Putamen (tissue), 1 donor: ENCODE results near the gene CTBP2.

ENCODE experiments used
- DNase-seq: peaks from one replicate; pipeline ENCODE4 v3.0.0-alpha.2; 2016; ENCODE audit warnings: low spot score

Gene CTBP2

DNA sequence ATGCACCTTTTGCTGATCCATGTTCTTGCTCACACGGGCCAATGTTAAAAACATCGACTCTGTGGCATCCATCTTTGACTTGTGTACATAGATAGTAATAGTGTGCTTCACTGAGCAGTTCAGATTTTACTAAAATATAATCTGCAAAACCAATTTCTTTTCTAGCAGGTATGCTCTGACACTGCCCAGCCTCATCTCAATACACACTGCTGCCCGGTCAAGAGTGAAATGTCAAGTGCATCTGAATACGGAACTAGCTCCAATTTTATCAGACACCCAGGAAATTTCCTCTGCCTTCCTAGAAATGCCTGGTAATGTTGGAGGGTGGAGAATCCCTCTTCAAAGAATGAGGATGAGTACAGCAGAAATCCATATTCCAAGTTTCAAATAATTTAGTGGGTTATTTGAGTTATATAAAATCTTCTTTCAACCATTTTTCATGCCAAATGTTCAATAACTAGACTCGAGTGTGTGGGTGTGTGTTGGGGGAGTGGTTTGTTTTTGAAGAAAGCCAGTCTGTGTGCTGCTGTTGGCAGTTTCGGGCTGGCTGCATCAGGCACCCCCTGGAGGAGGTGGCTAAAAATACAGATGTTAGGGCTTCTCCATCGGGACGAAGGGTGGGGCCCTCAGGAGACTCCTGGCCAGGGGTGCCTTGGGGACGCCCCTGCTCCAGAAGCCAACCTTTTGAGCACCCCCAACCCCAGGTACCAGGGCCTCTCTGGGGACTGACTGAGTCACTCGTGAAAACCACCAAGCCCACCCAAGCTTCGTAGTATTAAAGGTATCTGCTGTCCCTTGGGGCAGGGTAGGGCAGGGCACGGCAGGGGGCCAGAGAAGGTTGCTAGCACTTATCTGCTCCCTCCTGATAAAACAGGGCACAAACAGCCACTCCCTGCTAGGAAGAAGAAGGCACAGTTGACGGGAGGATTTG is 15.4 kb downstream of the CTBP2 start:
- no peak for DNase-seq

DNA sequence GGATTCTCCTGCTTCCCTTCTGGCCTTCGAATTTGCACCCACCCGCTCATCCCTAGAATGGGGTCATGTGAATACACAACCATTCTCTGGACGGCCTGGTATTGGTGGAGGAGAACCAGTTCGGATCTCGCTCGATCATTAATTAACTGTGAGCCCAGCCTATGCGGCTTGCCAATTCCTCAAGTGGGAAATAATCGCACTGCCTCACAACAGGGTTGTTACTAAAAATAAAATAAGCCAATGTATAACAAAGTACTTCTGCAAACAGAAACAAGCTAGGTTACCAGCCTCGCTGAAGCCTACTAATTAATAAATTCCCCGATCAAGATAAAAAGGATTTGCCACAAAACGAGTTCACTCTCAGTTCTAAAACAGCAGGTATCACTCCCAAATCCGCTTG is 16.2 kb downstream of the CTBP2 start:
- DNase-seq = no peak

DNA sequence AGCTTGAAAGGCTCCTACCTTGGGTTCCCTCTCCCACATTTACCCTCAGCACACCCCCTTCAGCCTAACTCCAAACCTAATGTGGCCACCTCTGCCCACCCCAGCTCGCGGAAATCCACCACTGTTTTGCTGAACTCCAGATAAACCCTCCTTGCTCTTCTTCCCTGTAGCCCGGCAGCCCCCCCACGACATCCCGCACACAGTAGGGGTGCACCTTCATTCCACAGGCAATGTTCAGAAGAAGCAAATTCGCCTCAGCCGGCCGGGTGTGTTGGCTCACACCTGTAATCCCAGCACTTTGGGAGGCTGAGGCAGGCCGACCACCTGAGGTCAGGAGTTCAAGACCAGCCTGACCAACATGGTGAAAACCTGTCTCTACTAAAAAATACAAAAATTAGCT is 17.4 kb downstream of the CTBP2 start:
- no peak for DNase-seq

DNA sequence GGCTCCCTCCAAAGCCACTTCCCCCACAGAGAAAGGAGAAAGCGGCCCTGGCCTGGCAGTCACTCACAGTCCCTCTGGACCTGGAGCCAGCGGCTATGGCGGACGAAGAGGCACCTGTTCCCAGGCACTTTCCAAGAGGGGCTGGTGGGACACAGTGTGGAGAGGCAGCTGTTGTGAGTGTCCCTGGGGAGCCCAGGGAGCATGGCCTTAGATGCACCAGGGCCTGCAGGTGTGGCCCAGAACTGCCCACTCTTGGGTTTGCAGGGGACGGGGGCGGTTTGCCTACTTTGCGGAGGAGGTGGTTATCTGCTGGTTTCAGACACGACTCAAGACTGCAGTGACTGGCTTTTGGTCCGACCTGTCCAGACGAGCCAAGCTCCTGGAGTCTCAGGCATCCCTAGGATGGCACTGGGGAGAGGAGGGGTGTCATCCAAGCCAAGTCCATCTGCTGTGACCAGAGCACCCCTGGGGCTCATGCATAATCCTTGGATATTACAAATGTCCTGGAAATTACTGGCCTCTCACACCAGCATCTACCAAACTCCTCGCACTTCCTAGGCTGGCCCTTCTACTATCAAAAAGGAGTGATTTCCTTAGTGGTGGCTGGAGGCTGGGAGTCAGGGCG is 18.4 kb downstream of the CTBP2 start:
- DNase-seq = no peak

DNA sequence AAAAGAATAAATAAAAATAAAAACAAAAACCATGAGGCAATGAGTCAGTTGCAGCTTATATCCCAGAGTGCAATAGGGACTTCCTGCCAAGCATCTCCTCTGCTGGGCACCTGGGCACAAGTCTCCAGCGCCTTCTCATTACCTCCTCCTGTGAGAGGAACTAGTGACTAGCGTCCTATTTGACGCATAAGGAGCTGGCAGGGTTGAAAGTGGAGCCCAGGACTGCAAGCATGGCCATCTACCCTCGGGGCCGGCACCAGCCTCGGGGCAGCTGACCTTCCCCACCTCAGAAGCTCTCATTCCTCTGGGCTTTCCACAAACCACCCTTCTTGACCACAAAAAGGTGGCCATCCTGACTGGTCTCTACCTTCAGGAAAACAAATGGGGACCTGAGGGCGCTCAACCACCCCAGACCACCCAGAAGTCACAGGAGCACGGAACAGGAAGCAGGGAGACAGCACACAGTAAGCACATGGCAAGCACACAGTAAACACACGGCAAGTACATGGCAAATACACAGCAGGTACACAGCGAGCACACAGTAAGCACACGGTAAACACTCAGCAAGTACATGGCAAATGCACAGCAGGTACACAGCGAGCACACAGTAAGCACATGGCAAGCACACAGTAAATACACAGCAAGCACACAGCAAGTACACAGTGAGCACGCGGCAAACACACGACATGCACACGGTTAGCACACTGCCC is 19.1 kb downstream of the CTBP2 start:
- DNase-seq = no peak

DNA sequence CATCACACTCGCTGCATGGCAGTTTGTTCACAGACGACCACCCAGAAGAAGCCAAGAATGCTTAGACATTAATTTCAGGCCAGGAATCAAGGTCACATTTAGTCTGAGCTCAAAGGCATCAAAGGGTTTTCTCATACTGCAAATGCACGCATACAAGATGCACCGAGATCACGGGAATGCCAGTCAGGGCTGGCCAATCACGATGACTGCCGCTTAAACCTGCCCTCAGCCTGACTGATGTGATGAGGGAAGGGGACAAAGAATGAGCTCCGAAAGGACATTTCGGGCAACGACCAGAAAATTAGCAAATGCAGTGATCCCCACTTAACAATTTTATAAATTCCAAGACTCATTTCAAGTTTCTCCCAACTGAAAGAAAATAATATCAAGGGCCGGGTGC is 20.2 kb downstream of the CTBP2 start:
- no peak for DNase-seq

DNA sequence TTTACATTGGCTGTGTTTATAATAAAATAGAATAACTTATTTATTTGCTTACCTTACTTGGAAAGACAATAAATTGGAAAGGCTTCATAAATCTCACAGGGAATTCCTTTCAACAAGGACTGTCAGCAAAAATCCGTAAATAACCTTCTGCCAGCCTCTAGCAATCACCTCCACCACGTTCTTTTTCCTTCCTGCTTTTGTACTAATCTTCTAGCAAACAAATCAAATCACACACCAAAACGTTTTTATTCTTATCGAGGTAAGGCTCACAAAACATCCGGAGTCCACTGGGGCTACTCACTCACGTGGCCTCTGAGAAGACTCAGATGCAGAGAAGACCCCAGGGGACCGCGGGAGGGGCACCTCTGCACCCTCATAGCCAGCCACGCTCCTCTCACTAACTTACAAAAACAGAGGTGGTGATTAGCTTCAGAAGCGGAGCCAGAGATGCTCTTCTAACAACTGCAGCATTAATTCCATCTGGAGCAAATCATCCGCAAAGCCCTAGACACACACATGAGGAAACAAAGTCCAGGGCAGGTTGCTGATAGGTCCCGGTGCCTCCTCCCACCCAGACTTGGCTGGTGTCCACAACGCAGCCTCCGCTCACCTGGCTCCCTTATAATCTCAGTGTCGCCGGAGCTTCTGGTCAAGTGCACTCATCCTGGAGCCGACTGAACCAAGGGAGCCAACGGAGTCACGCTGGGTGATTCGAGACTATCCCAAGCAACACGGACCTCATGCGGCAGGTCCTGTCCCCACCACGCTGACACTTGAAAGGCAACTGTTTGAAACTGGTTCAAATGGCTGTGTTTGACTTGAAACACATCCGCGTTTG is 22.5 kb downstream of the CTBP2 start:
- no peak for DNase-seq

DNA sequence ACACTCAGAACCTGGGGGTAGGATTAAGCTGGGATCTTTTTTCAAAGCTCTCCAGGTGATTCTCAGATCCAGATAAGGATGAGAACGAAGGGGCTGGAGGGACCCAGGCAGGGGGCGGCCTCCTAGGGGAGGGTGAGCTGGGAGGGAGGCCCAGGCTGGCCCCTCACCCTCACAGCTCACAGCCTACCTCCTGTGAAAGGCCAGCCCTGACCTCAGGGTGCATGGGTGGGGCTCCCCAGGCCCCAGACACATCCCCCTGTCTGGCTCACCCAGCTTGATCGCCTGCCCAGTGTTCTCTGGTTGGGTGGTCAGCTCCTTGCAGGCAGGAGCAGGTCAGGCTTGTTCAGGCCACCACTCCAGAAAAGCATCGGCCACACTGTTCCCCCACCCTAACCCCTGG is 24.3 kb downstream of the CTBP2 start:
- no peak for DNase-seq

DNA sequence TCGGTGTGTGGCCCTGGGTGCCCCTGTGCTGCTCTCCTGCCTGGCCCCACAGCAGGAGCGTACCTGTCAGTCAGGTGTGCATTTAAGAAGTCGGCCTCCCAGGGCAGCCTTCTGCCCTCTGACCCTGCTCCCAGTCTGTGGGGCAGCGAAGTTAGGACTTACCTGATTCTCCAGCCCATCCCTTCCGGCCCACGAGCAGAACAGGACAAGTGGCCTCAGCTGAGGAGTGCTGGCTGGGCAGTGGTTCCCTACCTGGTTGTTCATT is 24.7 kb downstream of the CTBP2 start:
- DNase-seq = no peak

DNA sequence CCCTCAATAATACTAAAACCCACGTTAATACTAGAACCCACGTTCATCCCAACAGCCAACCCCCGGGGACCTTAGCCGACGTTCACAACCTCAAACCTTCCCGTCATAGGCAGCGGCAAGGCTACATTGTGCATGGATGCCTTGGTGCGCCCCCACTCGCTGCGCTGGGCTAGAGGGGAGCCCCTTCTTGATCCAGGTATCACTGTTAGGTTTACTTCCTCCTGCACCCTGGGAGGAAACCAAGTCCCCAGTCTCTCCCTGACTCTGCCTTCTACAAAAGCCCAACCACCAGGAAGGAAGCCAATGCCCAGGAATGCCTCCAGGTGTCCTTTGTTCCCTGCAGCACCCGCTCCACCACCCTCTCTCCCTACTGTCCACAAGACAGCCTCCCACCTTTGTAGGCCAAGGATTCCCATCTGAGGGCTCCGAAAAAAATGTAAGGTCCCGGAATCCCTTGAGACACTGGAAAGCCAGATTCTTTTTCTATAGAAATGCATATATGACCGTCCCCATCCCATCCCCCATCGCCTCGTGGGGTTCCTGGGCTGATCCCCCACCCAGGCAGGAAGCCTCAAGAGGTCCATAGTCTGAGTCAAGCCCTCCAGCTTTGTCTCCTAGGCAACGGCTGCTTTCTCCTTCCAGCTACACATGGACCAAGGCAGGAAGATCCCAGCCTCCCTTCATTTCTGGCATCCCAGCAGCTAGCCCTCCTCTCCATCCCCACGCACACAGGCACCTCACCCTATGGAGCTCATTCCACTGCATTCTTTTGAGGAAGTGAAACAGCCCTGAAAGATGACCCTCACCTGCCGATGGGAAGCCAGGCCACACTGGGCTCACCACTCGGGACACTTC is 25.2 kb downstream of the CTBP2 start:
- no peak for DNase-seq

DNA sequence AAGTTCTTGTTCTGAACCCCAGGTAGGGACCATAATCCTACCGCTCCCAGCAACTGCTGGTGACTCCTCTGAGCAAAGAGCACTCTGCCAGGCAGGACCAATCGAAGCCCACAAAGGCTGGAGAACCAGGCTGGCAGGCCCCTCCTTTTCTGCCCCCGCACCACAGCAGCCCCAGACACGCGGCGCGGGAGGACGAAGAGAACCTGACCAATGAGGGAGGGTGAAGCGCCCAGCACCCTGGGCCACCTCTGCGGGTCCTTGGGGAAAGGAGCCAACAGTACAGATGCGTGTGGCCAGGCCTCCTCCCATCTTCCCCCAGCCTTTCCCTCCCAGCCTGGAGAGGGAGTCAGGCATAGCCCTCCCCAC is 25.9 kb downstream of the CTBP2 start:
- no peak for DNase-seq

DNA sequence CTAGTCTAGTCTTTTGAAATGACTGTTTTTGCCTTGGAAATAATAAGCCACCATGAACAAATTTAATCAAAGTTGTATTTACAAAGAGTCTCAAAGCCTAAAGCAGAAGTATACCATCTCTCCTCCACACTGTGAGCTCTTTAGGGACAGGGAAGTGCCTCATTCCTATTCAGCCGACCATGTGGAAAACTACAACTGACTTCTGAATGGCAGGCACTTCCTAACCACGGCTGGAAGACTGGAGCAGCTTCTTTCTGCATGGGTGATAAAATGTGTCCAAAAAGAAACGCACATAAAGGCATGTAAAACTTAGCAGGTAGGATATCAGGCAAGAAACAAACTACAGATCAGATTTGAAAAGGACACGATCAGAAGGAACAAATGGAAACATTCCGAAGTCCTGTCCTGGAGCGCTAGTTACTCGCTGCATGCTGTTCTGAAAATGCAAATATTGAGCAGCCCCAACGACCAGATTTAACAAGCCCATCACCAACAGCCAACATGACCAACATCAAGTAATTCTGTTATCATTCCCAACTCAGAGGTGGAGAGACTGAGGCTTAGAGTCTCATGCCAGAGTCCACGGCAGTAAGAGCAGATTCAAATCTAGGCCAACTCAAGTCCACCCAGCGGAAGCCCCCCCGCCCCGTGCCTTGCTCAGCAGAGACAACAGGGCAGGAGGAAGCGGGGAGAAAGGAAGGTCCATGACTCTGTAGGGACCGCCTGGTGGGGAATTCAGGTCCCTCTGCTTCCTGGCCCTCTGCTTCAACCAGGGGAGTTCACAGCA is 26.5 kb downstream of the CTBP2 start:
- DNase-seq = no peak

DNA sequence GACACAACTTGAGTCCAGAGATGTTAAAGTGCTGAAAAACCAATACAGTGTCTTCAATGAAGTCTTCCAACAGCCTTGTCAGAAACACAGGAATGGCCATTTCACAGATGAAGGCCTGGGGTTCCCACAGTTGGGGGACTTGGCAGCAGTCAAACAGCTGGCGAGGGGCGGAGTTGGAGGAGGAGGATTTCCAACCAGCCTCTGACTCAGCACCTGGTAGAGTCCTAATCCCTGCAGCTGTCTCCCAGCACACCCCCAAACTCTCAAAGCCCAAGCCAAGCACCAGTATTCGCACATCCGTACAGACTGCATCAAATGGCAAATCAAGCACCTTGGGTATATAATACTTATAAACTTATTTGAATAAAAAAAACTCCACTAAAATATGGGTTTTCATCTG is 28.0 kb downstream of the CTBP2 start:
- DNase-seq = no peak

DNA sequence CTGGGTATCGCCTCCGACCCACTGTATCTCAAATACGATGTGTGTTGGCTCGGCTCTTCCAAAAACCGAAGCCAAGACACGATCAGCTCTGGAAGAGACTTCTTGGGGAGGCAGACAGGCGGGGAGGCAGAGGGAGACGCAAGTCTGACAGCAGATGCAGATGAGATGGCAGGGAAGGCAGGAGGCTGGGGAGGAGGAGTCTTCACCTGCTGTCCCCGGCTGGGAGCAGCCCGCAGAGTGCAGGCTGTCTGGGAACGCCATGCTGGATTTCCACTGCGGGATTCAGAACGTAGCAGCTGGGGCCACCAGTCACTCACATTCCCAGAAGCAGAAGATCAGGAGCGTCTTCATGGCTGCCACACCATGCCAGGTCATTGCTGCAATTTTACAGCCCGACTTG is 29.4 kb downstream of the CTBP2 start:
- DNase-seq = no peak

DNA sequence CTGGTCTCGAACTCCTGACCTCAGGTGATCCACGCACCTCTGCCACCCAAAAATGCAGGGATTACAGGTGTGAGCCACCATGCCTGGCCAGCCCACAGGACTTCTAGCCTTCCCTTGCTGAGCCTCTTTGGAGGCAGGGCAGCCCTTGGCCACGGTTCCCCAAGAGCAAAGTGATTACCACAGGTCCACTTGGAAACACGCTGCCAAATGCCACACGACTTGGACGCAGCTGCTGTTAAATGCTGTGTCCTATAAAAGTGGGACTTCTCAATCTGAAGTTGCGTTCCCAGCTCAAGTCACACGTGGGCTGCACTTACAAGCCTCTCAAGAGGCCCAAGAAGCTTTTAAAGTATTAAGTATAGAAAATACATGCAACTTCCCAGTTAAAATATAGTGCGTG is 30.1 kb downstream of the CTBP2 start:
- DNase-seq = no peak

DNA sequence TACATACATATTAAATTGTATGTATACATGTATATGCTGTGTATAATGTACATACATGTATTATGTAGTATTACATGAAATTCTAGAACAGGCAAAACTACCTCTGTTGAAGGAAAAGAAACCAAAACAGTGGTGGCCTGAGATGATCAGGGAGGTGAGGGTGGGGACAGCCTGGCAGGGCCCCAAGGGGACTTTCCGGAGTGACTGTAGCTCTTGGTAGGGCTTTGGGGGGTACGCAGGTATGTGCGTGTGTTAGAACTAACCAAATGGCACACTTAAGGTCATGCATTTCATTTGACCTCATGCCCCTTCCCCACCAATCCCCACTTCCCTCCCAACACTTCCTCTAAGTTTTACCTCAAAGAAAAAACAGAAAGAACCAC is 31.3 kb downstream of the CTBP2 start:
- no peak for DNase-seq

DNA sequence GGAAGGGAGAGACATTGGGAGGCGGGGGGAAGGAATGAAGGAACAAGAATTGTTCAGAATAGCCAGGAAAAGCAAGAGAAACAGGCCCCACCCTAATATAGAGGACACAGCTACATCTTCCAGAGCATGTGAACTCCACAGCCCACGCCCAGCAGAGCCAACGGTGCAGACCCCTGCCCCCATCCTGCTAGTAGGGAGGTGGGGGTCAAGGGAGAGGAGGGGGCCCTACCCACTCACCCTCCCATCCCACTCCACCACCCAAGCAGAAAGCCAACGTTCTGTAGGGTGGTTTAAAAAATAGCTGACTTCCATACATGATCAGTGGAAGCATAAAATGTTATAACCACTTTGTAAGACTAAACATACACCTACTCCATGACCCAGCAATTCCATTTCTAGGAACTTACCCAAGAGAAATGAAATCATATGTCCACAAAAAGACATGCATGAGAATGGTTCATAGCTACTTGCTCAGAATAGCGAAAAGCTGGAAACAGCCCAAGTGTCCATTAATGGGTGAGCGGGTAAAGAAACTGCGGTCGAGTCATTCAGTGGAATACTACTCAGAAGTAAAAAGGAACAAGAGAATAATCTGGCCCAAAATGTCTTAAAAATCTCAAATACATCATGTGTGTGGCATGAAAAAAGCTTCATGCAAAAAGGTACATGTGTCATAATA is 31.8 kb downstream of the CTBP2 start:
- DNase-seq = no peak

DNA sequence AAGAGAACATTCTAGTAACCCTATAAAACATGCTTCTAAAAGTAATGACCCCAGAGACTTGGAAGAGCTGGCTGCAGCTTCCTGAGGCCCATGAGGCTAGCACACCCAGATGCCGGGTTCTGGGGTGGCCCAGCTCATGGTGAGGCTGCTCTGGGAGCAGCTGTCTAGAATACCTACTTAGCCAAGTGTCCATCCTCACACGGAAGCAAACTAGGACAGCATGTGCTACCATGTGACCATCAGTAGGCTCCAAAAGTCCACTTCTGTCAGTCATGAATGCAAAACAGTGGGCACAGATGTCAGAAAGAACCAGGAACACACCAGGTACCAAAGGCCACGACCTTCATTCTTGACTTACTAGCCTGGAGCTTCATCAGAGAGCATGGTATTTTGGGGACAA is 32.4 kb downstream of the CTBP2 start:
- DNase-seq = no peak

DNA sequence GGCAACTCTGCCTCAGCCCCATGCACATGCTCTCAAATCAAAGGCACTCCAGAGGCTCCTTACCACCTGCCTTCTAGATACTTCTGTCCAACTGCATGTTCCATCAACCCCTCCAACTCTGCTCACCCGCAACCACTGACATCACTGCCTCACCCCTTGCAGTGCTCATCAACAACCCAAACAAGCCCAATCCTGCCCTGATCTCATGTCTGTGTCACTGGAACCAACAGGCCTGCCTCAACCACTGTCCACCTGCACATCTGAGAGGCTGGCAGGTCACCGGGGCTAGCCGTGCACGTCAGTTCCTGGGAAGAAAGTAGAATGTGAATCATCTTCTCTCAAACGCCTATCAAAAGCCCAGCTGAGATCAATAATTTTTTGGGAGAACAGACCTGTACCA is 33.3 kb downstream of the CTBP2 start:
- DNase-seq = no peak
